K562 (cell line): Measurements from ENCODE around the gene AGAP1. TPM values are rescaled to one million over a fixed set of nuclear protein-coding genes. Genes with fewer than 3 reads are reported as not detected.
A peak's percentile ranks its signal among the peaks of the same experiment; 100 is the strongest.

Experiments
- CBFA2T2 ChIP-seq: fragments of 450-650 bp; conservative IDR thresholded peaks from 2 replicates; pipeline ENCODE4 v1.6.1; 2017; ENCODE audit warnings: mild to moderate bottlenecking
- CREM ChIP-seq: IDR thresholded peaks from 2 replicates; pipeline ENCODE4 v1.6.1; 2014; ENCODE audit warnings: antibody characterized with exemption, low read depth
- DPF2 ChIP-seq: fragments of 450-650 bp; IDR thresholded peaks from 2 replicates; pipeline ENCODE4 v1.6.1; 2016
- FOXM1 ChIP-seq, 2 experiments: fragments of 450-650 bp in 1 of 2; sonication (generic) in 1 of 2; formaldehyde crosslinking in 1 of 2; IDR thresholded peaks; 2 replicates each; pipeline versions ENCODE4 v1.6.1 to v1.9.0; 2017 to 2022; ENCODE audit warnings: low read depth in 2 of 2, mild to moderate bottlenecking in 2 of 2, missing genetic modification reagents in 1 of 2, moderate library complexity in 1 of 2
- GTF2E2 ChIP-seq: fragments of 200-800 bp; sonication (Bioruptor generic); IDR thresholded peaks from 2 replicates; pipeline ENCODE4 v1.6.1; 2016; ENCODE audit warnings: missing genetic modification characterization, missing compliant biosample characterization
- GTF2F1 ChIP-seq: IDR thresholded peaks from 2 replicates; pipeline ENCODE4 v1.6.1; 2011; ENCODE audit warnings: low read depth, low read length, improper control_type of control experiment
- HMBOX1 ChIP-seq: sonication (generic); IDR thresholded peaks from 2 replicates; pipeline ENCODE4 v1.6.1; 2016
- JUNB ChIP-seq: fragments of 450-650 bp; formaldehyde crosslinking; conservative IDR thresholded peaks from 2 replicates; pipeline ENCODE4 v1.4.0; 2020; ENCODE audit warnings: mild to moderate bottlenecking
- MEIS2 ChIP-seq: fragments of 450-650 bp; IDR thresholded peaks from 2 replicates; pipeline ENCODE4 v1.6.1; 2014; ENCODE audit warnings: mild to moderate bottlenecking; ENCODE audit not compliant: partially characterized antibody
- MYNN ChIP-seq, 2 experiments: sonication (generic); formaldehyde crosslinking in 1 of 2; IDR thresholded peaks; 2 replicates each; pipeline versions ENCODE4 v1.5.0 to v1.6.1; 2016 to 2020; ENCODE audit warnings: antibody characterized with exemption in 1 of 2, missing genetic modification reagents in 1 of 2
- NEUROD1 ChIP-seq: fragments of 150-350 bp; IDR thresholded peaks from 2 replicates; pipeline ENCODE4 v1.6.1; 2014; ENCODE audit warnings: borderline replicate concordance, low read length, low read depth; ENCODE audit not compliant: partially characterized antibody
- PKNOX1 ChIP-seq: fragments of 450-650 bp; IDR thresholded peaks from 2 replicates; pipeline ENCODE4 v1.6.1; 2016
- SLC30A9 ChIP-seq: fragments of 250-450 bp; sonication (Bioruptor Pico); IDR thresholded peaks from 2 replicates; pipeline ENCODE4 v1.8.0; 2022; ENCODE audit warnings: mild to moderate bottlenecking, moderate library complexity
- SMARCE1 ChIP-seq: fragments of 450-650 bp; IDR thresholded peaks from 2 replicates; pipeline ENCODE4 v1.7.1; 2016; ENCODE audit warnings: mild to moderate bottlenecking
- TEAD2 ChIP-seq: fragments of 450-650 bp; IDR thresholded peaks from 2 replicates; pipeline ENCODE4 v1.6.1; 2016; ENCODE audit warnings: missing genetic modification characterization, control low read depth, missing compliant biosample characterization
- TFE3 ChIP-seq: fragments of 450-650 bp; formaldehyde crosslinking; IDR thresholded peaks from 2 replicates; pipeline ENCODE4 v1.4.0; 2020; ENCODE audit warnings: mild to moderate bottlenecking, mixed read lengths
- TRIM24 ChIP-seq, 2 experiments: fragments of 450-650 bp; IDR thresholded peaks; 2 replicates each; pipeline ENCODE4 v1.6.1; 2016
- ZBTB12 ChIP-seq: fragments of 250-450 bp; sonication (Bioruptor Pico); IDR thresholded peaks from 2 replicates; pipeline ENCODE4 v1.4.0; 2020
- ZFPM2 ChIP-seq: fragments of 250-450 bp; sonication (Bioruptor Pico); IDR thresholded peaks from 2 replicates; pipeline ENCODE4 v1.5.1; 2022; ENCODE audit warnings: mild to moderate bottlenecking
- ZNF263 ChIP-seq: sonication (generic); formaldehyde crosslinking; IDR thresholded peaks from 2 replicates; pipeline ENCODE4 v1.8.0; 2022; ENCODE audit warnings: mild to moderate bottlenecking, missing genetic modification reagents, borderline replicate concordance
- ZNF280A ChIP-seq: fragments of 450-650 bp; IDR thresholded peaks from 2 replicates; pipeline ENCODE4 v1.6.1; 2018; ENCODE audit warnings: mild to moderate bottlenecking, low read depth; ENCODE audit not compliant: partially characterized antibody
- ZNF561 ChIP-seq: fragments of 450-650 bp; formaldehyde crosslinking; conservative IDR thresholded peaks from 2 replicates; pipeline ENCODE4 v1.4.0; 2020; ENCODE audit warnings: mild to moderate bottlenecking, moderate library complexity
- polyA plus RNA-seq, 8 experiments: library from polyadenylated mRNA; depleted of rRNA in 4 of 8; stranded (reverse) in 5 of 8; unstranded in 3 of 8; fragments of >200 nt; fragmentation: Nextera tagmentation in 2 of 8; fragmentation: Illumina TruSeq in 1 of 8; extraction: Ambion mirVana in 2 of 8; extraction: Trizol in 1 of 8; gene quantifications; 2 replicates each; pipeline versions ENCODE4 v1.2.1 to v1.2.3, GENCODE V29; 2011 to 2014; ENCODE audit warnings: inconsistent platforms in 1 of 8, missing spikeins in 1 of 8
- total RNA-seq, 7 experiments: library from RNA; depleted of rRNA in 6 of 7; stranded (reverse); fragments of >200 nt in 6 of 7; fragmentation: Illumina TruSeq in 2 of 7; extraction: Trizol in 2 of 7; gene quantifications; 2 replicates each; pipeline versions ENCODE4 v1.2.1 to v1.2.3, GENCODE V29; 2011 to 2021; ENCODE audit warnings: low replicate concordance in 1 of 7

The AGAP1 gene
- total and polyA plus RNA-seq, 9 of the 15 experiments (the other 6 are each of a cell fraction or from before 2014, with no cell fraction given): 1.3 to 24.0 (median 10.6) TPM

- TF ChIP-seq TFE3 (CRISPR knock-in tag) (peak; percentile 45), FOXM1 (IDR thresholded peaks at IDR 0.05; ENCODE audit: low read depth) (peak; percentile 62; the same call in 1 of the 2 replicates), FOXM1 (CRISPR knock-in tag; IDR thresholded peaks at IDR 0.05; ENCODE audit: low read depth) (no peak), ZNF280A (peak; percentile 96), SMARCE1 (peak; percentile 90), TEAD2 (tag) (no peak), MYNN (IDR thresholded peaks at IDR 0.05) (no peak), MYNN (CRISPR knock-in tag; IDR thresholded peaks at IDR 0.05) (no peak), MEIS2 (peak; percentile 21), DPF2 (peak; percentile 77), HMBOX1 (peak; percentile 57; the same call in 1 of the 2 replicates), NEUROD1 (peak; percentile 34), JUNB (CRISPR knock-in tag) (0 out of 2 replicates have a peak, but pooled peaks have one; percentile 14), ZNF561 (CRISPR knock-in tag) (peak; percentile 81), ZNF263 (CRISPR knock-in tag) (no peak), TRIM24 (IDR thresholded peaks at IDR 0.05) (peak; percentile 91 to 95; a peak in 3 of 4 replicates), GTF2E2 (tag) (peak; percentile 21; the same call in 1 of the 2 replicates), ZBTB12 (CRISPR knock-in tag) (no peak), GTF2F1 (no peak), PKNOX1 (peak; percentile 77), SLC30A9 (CRISPR knock-in tag) (no peak), CREM (0 out of 2 replicates have a peak, but pooled peaks have one; percentile 20), CBFA2T2 (peak; percentile 80), ZFPM2 (CRISPR knock-in tag) (no peak)
Observed at GRCh38 chr2:235444101-235444597, 49.7 kb upstream of the AGAP1 start (continued).
